NOMO-1 treated with dmso at 0.1 percent for 144 hours (cell line): ENCODE measurements around the gene TCEAL3.
"Not testable (repeated sequence)": the region's sequence is repeated elsewhere in the genome, so short reads cannot be mapped to it uniquely, and the experiment has no call there.

Experiments
- DNase-seq: peaks from one replicate; lab custom pipeline; 2025; ENCODE audit not compliant: unreplicated experiment; lab: John Stamatoyannopoulos, UW

TCEAL3 gene

GRCh38 chrX:103624111-103624510, 16.3 kb downstream of the TCEAL3 start:
- no peak for DNase-seq

GRCh38 chrX:103626855-103627254, 19.1 kb downstream of the TCEAL3 start:
- DNase-seq = no peak

GRCh38 chrX:103628386-103629317, 20.9 kb downstream of the TCEAL3 start, which contains the start of gene TCEAL1:
TSS of gene TCEAL1 (plus strand) at chrX:103628975. CDS start at chrX:103629917, 942 bp downstream.
- no peak for DNase-seq

GRCh38 chrX:103629318-103630170, 21.8 kb downstream of the TCEAL3 start:
- no peak for DNase-seq

- DNase-seq = no peak
Observed at GRCh38 chrX:103630171-103630511, 22.4 kb downstream of the TCEAL3 start.

- no peak for DNase-seq
Observed at GRCh38 chrX:103631145-103631544, 23.4 kb downstream of the TCEAL3 start.

DNA sequence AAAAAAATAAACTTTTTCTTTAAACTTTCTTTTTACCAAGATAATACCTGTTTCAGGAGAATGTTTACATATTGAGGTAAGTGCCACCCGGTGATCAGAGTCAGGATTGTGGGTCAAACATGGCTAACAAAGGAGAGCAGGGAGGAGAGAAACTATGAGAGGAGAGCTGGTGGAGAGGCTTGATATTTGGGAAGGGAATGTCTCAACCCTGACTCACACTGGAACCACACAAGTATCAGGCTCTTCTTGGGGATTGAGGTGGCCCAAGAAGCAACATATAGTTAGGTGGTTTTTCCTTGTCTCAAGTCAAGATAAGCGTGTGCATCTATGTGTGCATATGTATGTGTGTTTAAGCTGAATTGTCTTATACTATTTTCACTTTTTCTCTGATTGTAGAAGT, 27.7 kb downstream of the TCEAL3 start:
- no peak for DNase-seq

DNA sequence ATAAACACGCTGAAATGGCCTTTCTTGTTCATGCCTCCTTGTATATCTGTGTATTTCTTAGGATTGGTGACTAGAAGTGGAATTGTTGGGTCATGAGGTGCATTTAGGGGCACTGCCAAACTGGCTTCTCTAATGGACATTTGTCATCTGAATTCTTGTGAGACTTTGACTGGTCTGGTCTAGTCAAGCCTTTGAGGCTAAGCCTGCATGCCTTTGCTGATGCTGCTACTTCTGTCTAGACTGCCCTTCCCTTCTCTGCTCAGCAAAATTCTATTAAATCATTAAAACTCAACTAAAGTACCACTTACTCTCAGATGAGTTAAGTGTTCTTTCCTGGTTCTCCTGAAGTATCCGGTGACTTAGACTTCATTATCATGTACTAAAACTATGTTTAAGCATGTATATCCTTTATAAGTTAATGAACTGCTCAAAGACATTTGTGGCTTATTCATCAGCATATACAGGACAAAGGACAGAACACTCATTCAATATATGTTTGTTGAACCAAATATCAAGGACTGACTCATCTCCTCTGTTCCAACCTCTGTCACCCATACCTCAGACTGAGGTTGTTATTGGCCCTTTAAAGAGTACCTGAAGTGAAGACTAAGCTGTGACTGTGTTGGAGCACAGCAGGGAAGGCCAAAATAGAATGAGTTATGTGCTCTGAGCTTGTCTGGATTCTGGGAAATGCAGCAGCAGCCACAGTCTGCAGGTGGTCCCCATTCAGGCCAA, 30.0 kb downstream of the TCEAL3 start:
- DNase-seq = no peak

- DNase-seq = not testable (repeated sequence)
Observed at GRCh38 chrX:103638479-103639346, 30.9 kb downstream of the TCEAL3 start.

GRCh38 chrX:103640401-103641155, 32.8 kb downstream of the TCEAL3 start:
- no peak for DNase-seq

DNA sequence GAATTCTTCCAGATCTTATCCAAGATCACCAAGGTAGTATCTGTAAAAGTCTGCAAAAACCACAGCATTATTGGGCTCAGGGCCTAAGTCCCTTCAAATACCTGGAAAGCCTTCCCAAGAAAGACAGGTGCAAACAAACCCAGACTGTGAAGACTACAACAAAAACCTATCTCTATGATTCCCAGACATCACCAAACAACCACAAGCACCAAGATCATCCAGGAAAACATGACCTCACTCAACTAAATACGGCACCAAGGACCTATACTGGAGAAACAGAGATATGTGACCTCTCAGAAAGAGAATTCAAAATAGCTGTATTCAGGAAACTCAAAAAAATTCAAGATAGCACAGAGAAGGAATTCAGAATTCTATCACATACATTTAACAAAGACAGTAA, 36.4 kb downstream of the TCEAL3 start:
- DNase-seq = no peak

GRCh38 chrX:103647630-103648029, 39.9 kb downstream of the TCEAL3 start:
- no peak for DNase-seq

- DNase-seq = no peak
Observed at GRCh38 chrX:103651151-103651773, 43.5 kb downstream of the TCEAL3 start.

DNA sequence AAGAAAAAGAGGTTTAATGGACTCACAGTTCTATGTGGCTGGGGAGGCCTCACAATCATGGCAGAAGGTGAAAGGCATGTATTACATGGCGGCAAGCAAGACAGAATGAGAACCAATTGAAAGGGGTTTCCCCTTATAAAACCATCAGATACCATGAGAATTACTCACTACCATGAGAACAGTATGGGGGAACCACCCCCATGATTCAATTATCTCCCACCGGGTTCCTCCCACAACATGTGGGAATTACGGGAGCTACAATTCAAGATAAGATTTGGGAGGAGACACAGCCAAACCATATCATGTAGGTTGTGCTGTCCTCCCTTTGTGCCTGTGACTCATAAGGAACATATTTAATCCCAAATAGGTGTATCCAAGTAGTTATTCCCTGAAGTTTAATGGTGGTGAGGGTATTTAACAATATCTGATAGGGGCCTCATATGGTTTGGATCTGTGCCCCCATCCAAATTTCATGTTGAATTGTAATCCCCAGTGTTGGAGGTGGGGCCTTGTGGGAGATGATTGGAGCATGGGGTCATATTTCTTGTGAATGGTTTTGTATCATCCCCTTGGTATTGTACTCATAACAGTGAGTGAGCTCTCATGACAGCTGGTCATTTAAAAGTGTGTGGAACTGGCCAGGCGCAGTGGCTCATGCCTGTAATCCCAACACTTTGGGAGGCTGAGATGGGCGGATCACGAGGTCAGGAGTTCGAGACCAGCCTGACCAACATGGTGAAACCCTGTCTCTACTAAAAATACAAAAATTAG, 47.7 kb downstream of the TCEAL3 start:
- DNase-seq = not testable (repeated sequence)

DNA sequence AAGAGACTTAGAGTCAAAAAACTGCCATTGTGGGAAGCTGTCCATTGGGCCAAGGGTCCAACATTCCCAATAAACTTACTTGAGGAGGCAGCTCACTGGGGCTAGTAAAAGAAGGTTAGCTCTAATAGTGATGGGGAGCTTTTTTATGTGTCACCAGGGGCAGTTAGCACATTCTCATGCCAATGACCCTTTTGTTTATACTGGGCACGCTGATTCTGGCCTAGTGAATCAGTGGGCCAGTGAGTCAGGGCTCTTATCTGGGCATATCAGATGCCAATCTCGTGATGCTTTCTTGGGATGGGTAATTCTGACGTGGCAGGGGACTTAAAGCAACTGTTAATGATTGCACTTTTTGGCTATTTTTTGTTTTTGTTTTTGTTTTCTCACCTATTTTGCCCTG, 48.9 kb downstream of the TCEAL3 start:
- no peak for DNase-seq

- not testable (repeated sequence) for DNase-seq
Observed at GRCh38 chrX:103657066-103657465, 49.3 kb downstream of the TCEAL3 start.

DNA sequence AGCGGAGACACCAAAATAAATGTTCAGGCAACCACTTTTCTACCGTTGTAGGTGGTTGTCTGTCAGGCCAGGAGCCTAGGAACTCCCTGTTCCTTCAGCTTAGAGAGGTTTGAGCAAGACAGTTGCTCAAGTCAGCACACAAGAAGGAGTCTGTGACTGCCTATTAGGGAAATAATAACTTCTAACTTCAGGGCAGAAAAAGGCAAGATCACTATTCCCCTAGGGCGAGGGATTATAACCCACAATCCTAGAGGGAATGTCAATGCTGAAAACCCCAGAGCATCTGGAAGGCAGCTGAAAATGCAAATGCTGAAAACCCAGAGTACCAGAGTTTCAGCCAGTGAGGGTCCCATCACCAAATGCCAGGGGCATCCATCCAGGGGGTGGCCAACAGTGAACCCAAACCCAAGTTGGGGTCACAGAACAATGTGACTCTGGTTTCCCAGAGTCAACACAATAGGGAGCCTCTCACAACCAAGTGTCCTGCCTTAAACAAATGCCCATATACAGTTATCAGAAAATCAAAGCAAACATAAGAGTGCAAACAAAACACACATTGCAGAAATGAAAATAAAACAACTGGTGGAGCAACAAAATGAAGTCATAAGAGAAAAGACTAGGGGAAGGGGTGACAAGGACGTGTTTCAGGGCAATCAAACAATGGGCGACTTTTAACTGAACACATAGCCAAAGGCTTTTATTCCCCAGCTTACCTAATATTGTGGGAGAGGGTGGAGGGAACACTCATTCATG, 51.1 kb downstream of the TCEAL3 start:
- no peak for DNase-seq

- DNase-seq = not testable (repeated sequence)
Observed at GRCh38 chrX:103659460-103659859, 51.7 kb downstream of the TCEAL3 start.
